ENCODE data around the gene BCAS1. TPM values are rescaled to one million over a fixed set of nuclear protein-coding genes. Genes with fewer than 3 reads are reported as not detected.

BCAS1 gene
- total RNA-seq, 2 donors from 2014 or later: not detected

GRCh38 chr20:54082100-54082499 lies 11.7 kb upstream of the BCAS1 start:
- H3K4me1 Mint-ChIP-seq (ENCODE audit: low read depth): peaks cover 12% of the 10 kb centered on the region
- H3K27me3 Mint-ChIP-seq (ENCODE audit: low read depth): no peaks in the 10 kb centered on the region
- peaks cover 0 to 3% of the 10 kb centered on the region in 2 donors for H3K9me3 Mint-ChIP-seq
- no peak overlapping the region for H3K27ac Mint-ChIP-seq
- ATAC-seq (replicated peaks in 1 of 2) (no peak), DNase-seq (no peak)
- H3K4me3 Mint-ChIP-seq: no peak overlapping the region
- H3K36me3 Mint-ChIP-seq (ENCODE audit: insufficient read depth in 2 of 2): peaks cover 0 to 2% of the 10 kb centered on the region in 2 donors

- Mint-ChIP-seq H3K4me3 (no peak overlapping the region), H3K27me3 (ENCODE audit: low read depth) (no peaks in the 10 kb centered on the region), H3K36me3 (ENCODE audit: insufficient read depth in 2 of 2) (peaks cover 0 to 2% of the 10 kb centered on the region in 2 donors), H3K27ac (no peak overlapping the region), H3K4me1 (ENCODE audit: low read depth) (peaks cover 12% of the 10 kb centered on the region), H3K9me3 (peaks cover 0 to 4% of the 10 kb centered on the region in 2 donors)
- DNase-seq: no peak
- ATAC-seq (replicated peaks in 1 of 2): no peak
These were observed 9.3 kb upstream of the BCAS1 start for GRCh38 chr20:54079652-54080051.

GRCh38 chr20:54078296-54078984 lies 8.0 kb upstream of the BCAS1 start:
- peak overlapping the region; percentile 64 to 76 for H3K4me3 Mint-ChIP-seq
- peaks cover 12% of the 10 kb centered on the region for H3K4me1 Mint-ChIP-seq (ENCODE audit: low read depth)

GRCh38 chr20:54076259-54076658 lies 5.9 kb upstream of the BCAS1 start:
- peaks cover 0 to 2% of the 10 kb centered on the region in 2 donors for H3K36me3 Mint-ChIP-seq (ENCODE audit: insufficient read depth in 2 of 2)
- no peak overlapping the region for H3K27ac Mint-ChIP-seq
- no peak overlapping the region for H3K4me3 Mint-ChIP-seq
- no peak for ATAC-seq (replicated peaks in 1 of 2)
- no peak for DNase-seq
- H3K4me1 Mint-ChIP-seq (ENCODE audit: low read depth): peaks cover 12% of the 10 kb centered on the region
- H3K9me3 Mint-ChIP-seq: peaks cover 0 to 4% of the 10 kb centered on the region in 2 donors
- no peaks in the 10 kb centered on the region for H3K27me3 Mint-ChIP-seq (ENCODE audit: low read depth)

More at GRCh38 chr20:54078296-54078984, 8.0 kb upstream of the BCAS1 start:
- Mint-ChIP-seq H3K27ac (peak overlapping the region; percentile 94), H3K9me3 (peaks cover 0 to 4% of the 10 kb centered on the region in 2 donors), H3K36me3 (ENCODE audit: insufficient read depth in 2 of 2) (peaks cover 0 to 2% of the 10 kb centered on the region in 2 donors), H3K27me3 (ENCODE audit: low read depth) (no peaks in the 10 kb centered on the region)
- ATAC-seq (replicated peaks in 1 of 2) (peak in 1 of 2 donors; percentile 38), DNase-seq (no peak)

GRCh38 chr20:54075322-54075721 lies 4.9 kb upstream of the BCAS1 start:
- DNase-seq: no peak
- no peak for ATAC-seq (replicated peaks in 1 of 2)
- Mint-ChIP-seq H3K4me3 (no peak overlapping the region), H3K36me3 (ENCODE audit: insufficient read depth in 2 of 2) (peaks cover 0 to 2% of the 10 kb centered on the region in 2 donors), H3K27ac (no peak overlapping the region), H3K27me3 (ENCODE audit: low read depth) (no peaks in the 10 kb centered on the region), H3K9me3 (peaks cover 0 to 4% of the 10 kb centered on the region in 2 donors), H3K4me1 (ENCODE audit: low read depth) (peaks cover 12% of the 10 kb centered on the region)

- H3K9me3 Mint-ChIP-seq: peaks cover 0 to 4% of the 10 kb centered on the region in 2 donors
- H3K27ac Mint-ChIP-seq: no peak overlapping the region
- no peak for ATAC-seq (replicated peaks in 1 of 2)
- H3K27me3 Mint-ChIP-seq (ENCODE audit: low read depth): no peaks in the 10 kb centered on the region
- H3K4me1 Mint-ChIP-seq (ENCODE audit: low read depth): peaks cover 12% of the 10 kb centered on the region
- H3K4me3 Mint-ChIP-seq: no peak overlapping the region
- no peak for DNase-seq
- peaks cover 0 to 2% of the 10 kb centered on the region in 2 donors for H3K36me3 Mint-ChIP-seq (ENCODE audit: insufficient read depth in 2 of 2)
These were observed 4.1 kb upstream of the BCAS1 start for GRCh38 chr20:54074511-54074910.

- Mint-ChIP-seq H3K36me3 (ENCODE audit: insufficient read depth in 2 of 2) (no peaks in the 10 kb centered on the region), H3K4me1 (ENCODE audit: low read depth) (peaks cover 4% of the 10 kb centered on the region), H3K4me3 (no peak overlapping the region), H3K9me3 (peaks cover 0 to 4% of the 10 kb centered on the region in 2 donors), H3K27me3 (ENCODE audit: low read depth) (no peaks in the 10 kb centered on the region), H3K27ac (no peak overlapping the region)
- no peak for ATAC-seq (replicated peaks in 1 of 2)
- DNase-seq: no peak
These were observed 2.9 kb upstream of the BCAS1 start for GRCh38 chr20:54073288-54073687.

- Mint-ChIP-seq H3K27ac (no peak overlapping the region), H3K27me3 (ENCODE audit: low read depth) (no peaks in the 10 kb centered on the region), H3K4me3 (no peak overlapping the region), H3K9me3 (no peaks in the 10 kb centered on the region), H3K36me3 (ENCODE audit: insufficient read depth in 2 of 2) (no peaks in the 10 kb centered on the region), H3K4me1 (ENCODE audit: low read depth) (peaks cover 11% of the 10 kb centered on the region)
- ATAC-seq (replicated peaks in 1 of 2): no peak
- no peak for DNase-seq
These were observed 858 bp downstream of the BCAS1 start for GRCh38 chr20:54069501-54069971.

- Mint-ChIP-seq H3K9me3 (no peaks in the 10 kb centered on the region), H3K36me3 (ENCODE audit: insufficient read depth in 2 of 2) (no peaks in the 10 kb centered on the region), H3K27ac (no peak overlapping the region), H3K4me3 (no peak overlapping the region), H3K27me3 (ENCODE audit: low read depth) (no peaks in the 10 kb centered on the region), H3K4me1 (ENCODE audit: low read depth) (peaks cover 17% of the 10 kb centered on the region)
- ATAC-seq (replicated peaks in 1 of 2): no peak
- no peak for DNase-seq
These were observed 1.4 kb downstream of the BCAS1 start for GRCh38 chr20:54068966-54069365.

GRCh38 chr20:54068495-54068894 lies 1.9 kb downstream of the BCAS1 start:
- DNase-seq (no peak), ATAC-seq (replicated peaks in 1 of 2) (no peak)
- no peaks in the 10 kb centered on the region for H3K9me3 Mint-ChIP-seq
- H3K4me1 Mint-ChIP-seq (ENCODE audit: low read depth): peaks cover 22% of the 10 kb centered on the region
- H3K27me3 Mint-ChIP-seq (ENCODE audit: low read depth): no peaks in the 10 kb centered on the region
- no peak overlapping the region for H3K4me3 Mint-ChIP-seq
- H3K27ac Mint-ChIP-seq: no peak overlapping the region
- H3K36me3 Mint-ChIP-seq (ENCODE audit: insufficient read depth in 2 of 2): no peaks in the 10 kb centered on the region

GRCh38 chr20:54067606-54068174 lies 2.7 kb downstream of the BCAS1 start:
- H3K4me3 Mint-ChIP-seq: no peak overlapping the region
- no peak overlapping the region for H3K27ac Mint-ChIP-seq
- H3K9me3 Mint-ChIP-seq: no peaks in the 10 kb centered on the region
- DNase-seq (peak in 1 of 2 donors; percentile 10), ATAC-seq (replicated peaks in 1 of 2) (peak in 1 of 2 donors; percentile 6)
- peaks cover 30% of the 10 kb centered on the region for H3K4me1 Mint-ChIP-seq (ENCODE audit: low read depth)
- no peaks in the 10 kb centered on the region for H3K27me3 Mint-ChIP-seq (ENCODE audit: low read depth)
- H3K36me3 Mint-ChIP-seq (ENCODE audit: insufficient read depth in 2 of 2): no peaks in the 10 kb centered on the region

- no peak for DNase-seq
- no peak overlapping the region for H3K4me3 Mint-ChIP-seq
- no peaks in the 10 kb centered on the region for H3K9me3 Mint-ChIP-seq
- H3K4me1 Mint-ChIP-seq (ENCODE audit: low read depth): peaks cover 33% of the 10 kb centered on the region
- no peak overlapping the region for H3K27ac Mint-ChIP-seq
- no peaks in the 10 kb centered on the region for H3K27me3 Mint-ChIP-seq (ENCODE audit: low read depth)
- H3K36me3 Mint-ChIP-seq (ENCODE audit: insufficient read depth in 2 of 2): no peaks in the 10 kb centered on the region
- no peak for ATAC-seq (replicated peaks in 1 of 2)
These were observed 4.8 kb downstream of the BCAS1 start for GRCh38 chr20:54065601-54066038.

GRCh38 chr20:54064939-54065338 lies 5.5 kb downstream of the BCAS1 start:
- DNase-seq (no peak), ATAC-seq (replicated peaks in 1 of 2) (no peak)
- H3K9me3 Mint-ChIP-seq: no peaks in the 10 kb centered on the region
- no peaks in the 10 kb centered on the region for H3K27me3 Mint-ChIP-seq (ENCODE audit: low read depth)
- peaks cover 33% of the 10 kb centered on the region for H3K4me1 Mint-ChIP-seq (ENCODE audit: low read depth)
- no peak overlapping the region for H3K4me3 Mint-ChIP-seq
- H3K27ac Mint-ChIP-seq: no peak overlapping the region
- H3K36me3 Mint-ChIP-seq (ENCODE audit: insufficient read depth in 2 of 2): no peaks in the 10 kb centered on the region

All from activated T-cell treated with anti-CD3 and anti-CD28 coated beads, Interleukin-2, amount 50 U/mL, for 72 hours (primary cell).